SK-MEL-5 (cell line): ENCODE results near the gene FAM114A2. TPM values are rescaled to one million over a fixed set of nuclear protein-coding genes. Genes with fewer than 3 reads are reported as not detected.

ENCODE experiments used
- DNase-seq: peaks from one replicate; pipeline ENCODE4 v3.0.0-alpha.2; 2016; ENCODE audit warnings: low read depth, low spot score
- in situ Hi-C: cut with HindIII; loops from 2 replicates; pipeline ENCODE4 v1.10.0; 2016; ENCODE audit warnings: low sequenced_read_pairs, high pct_unique_total_duplicates, low pct_unique_long_range_greater_than_20kb
- total RNA-seq: library from RNA; depleted of rRNA; stranded (reverse); fragments of >200 nt; shearing (Covaris generic); gene quantifications from 2 replicates; pipeline ENCODE4 v1.2.3, GENCODE V29; 2014

FAM114A2 gene
- total RNA-seq, 1 experiment from 2014 or later: 23.1 TPM

GRCh38 chr5:154002511-154003020, 36.1 kb downstream of the FAM114A2 start:
- in situ Hi-C loops: no loop called here

GRCh38 chr5:154002093-154002492, 36.6 kb downstream of the FAM114A2 start:
- in situ Hi-C loops: no loop called here
- DNase-seq: no peak

More at GRCh38 chr5:154002511-154003020, 36.1 kb downstream of the FAM114A2 start:
- DNase-seq: no peak

- in situ Hi-C loops: no loop called here
- no peak for DNase-seq
Observed at GRCh38 chr5:154000703-154001102, 38.0 kb downstream of the FAM114A2 start.

GRCh38 chr5:153999995-154000394, 38.7 kb downstream of the FAM114A2 start:
- in situ Hi-C loops: no loop called here
- DNase-seq: no peak

- no peak for DNase-seq
- in situ Hi-C loops: no loop called here
Observed at GRCh38 chr5:153998768-153999167, 39.9 kb downstream of the FAM114A2 start.

- DNase-seq: no peak
- in situ Hi-C loops: no loop called here
Observed at GRCh38 chr5:153998010-153998409, 40.7 kb downstream of the FAM114A2 start.

GRCh38 chr5:153991168-153991567, 47.5 kb downstream of the FAM114A2 start:
- in situ Hi-C loops: no loop called here

GRCh38 chr5:153988510-153988909, 50.2 kb downstream of the FAM114A2 start:
- in situ Hi-C loops: no loop called here
- no peak for DNase-seq

More at GRCh38 chr5:153991168-153991567, 47.5 kb downstream of the FAM114A2 start:
- no peak for DNase-seq

GRCh38 chr5:153987301-153987700, 51.4 kb downstream of the FAM114A2 start:
- in situ Hi-C loops: no loop called here
- DNase-seq: no peak

GRCh38 chr5:153985498-153985897, 53.2 kb downstream of the FAM114A2 start:
- no peak for DNase-seq
- in situ Hi-C loops: no loop called here

GRCh38 chr5:153983885-153984284, 54.8 kb downstream of the FAM114A2 start:
- in situ Hi-C loops: no loop called here
- DNase-seq: no peak

GRCh38 chr5:153981905-153982605, 56.7 kb downstream of the FAM114A2 start:
- no peak for DNase-seq
- in situ Hi-C loops: no loop called here

GRCh38 chr5:153979028-153979783, 59.5 kb downstream of the FAM114A2 start:
- DNase-seq: no peak
- in situ Hi-C loops: no loop called here

GRCh38 chr5:153974813-153975163, 63.9 kb downstream of the FAM114A2 start:
- in situ Hi-C loops: no loop called here

GRCh38 chr5:153974131-153974812, 64.4 kb downstream of the FAM114A2 start:
- DNase-seq: peak; percentile 55
- in situ Hi-C loops: no loop called here

More at GRCh38 chr5:153974813-153975163, 63.9 kb downstream of the FAM114A2 start:
- no peak for DNase-seq

- in situ Hi-C loops: no loop called here
- DNase-seq: no peak
Observed at GRCh38 chr5:153972240-153972639, 66.5 kb downstream of the FAM114A2 start.

GRCh38 chr5:153970496-153970895, 68.2 kb downstream of the FAM114A2 start:
- in situ Hi-C loops: no loop called here
- no peak for DNase-seq

GRCh38 chr5:153969563-153969895, 69.2 kb downstream of the FAM114A2 start:
- in situ Hi-C loops: no loop called here
- no peak for DNase-seq
